WTC11 (cell line): ENCODE results near the gene LCLAT1.

Experiments
- ESRRA ChIP-seq: sonication (generic); formaldehyde crosslinking; IDR thresholded peaks from 2 replicates; pipeline ENCODE4 v1.8.1; 2022; ENCODE audit warnings: mild to moderate bottlenecking, missing genetic modification reagents, borderline replicate concordance
- JUN ChIP-seq: sonication (generic); formaldehyde crosslinking; IDR thresholded peaks from 2 replicates; pipeline ENCODE4 v1.8.0; 2023; ENCODE audit warnings: mild to moderate bottlenecking, missing genetic modification reagents
- TF ChIP-seq, protein P1 (sequence below): fragments of 200-600 bp; IDR thresholded peaks from 2 replicates; pipeline ENCODE4 v1.8.0; 2022; ENCODE audit warnings: antibody characterized with exemption
- TF ChIP-seq, protein P2 (sequence below): sonication (generic); formaldehyde crosslinking; IDR thresholded peaks from 2 replicates; pipeline ENCODE4 v1.8.1; 2022; ENCODE audit warnings: mild to moderate bottlenecking, missing genetic modification reagents, moderate library complexity, borderline replicate concordance
- TF ChIP-seq, protein P3 (sequence below): sonication (generic); formaldehyde crosslinking; IDR thresholded peaks from 2 replicates; pipeline ENCODE4 v1.8.0; 2022; ENCODE audit warnings: mild to moderate bottlenecking, missing genetic modification reagents
- TF ChIP-seq, protein P4 (sequence below): sonication (generic); formaldehyde crosslinking; IDR thresholded peaks from 2 replicates; pipeline ENCODE4 v1.8.1; 2022; ENCODE audit warnings: low read depth, missing genetic modification reagents, borderline replicate concordance
- TF ChIP-seq, protein P5 (sequence below): sonication (generic); formaldehyde crosslinking; IDR thresholded peaks from 2 replicates; pipeline ENCODE4 v1.8.1; 2022; ENCODE audit warnings: missing genetic modification reagents, borderline replicate concordance
- TF ChIP-seq, protein P6 (sequence below): sonication (generic); formaldehyde crosslinking; IDR thresholded peaks from 2 replicates; pipeline ENCODE4 v1.8.0; 2022; ENCODE audit warnings: mild to moderate bottlenecking, missing genetic modification reagents

DNA sequence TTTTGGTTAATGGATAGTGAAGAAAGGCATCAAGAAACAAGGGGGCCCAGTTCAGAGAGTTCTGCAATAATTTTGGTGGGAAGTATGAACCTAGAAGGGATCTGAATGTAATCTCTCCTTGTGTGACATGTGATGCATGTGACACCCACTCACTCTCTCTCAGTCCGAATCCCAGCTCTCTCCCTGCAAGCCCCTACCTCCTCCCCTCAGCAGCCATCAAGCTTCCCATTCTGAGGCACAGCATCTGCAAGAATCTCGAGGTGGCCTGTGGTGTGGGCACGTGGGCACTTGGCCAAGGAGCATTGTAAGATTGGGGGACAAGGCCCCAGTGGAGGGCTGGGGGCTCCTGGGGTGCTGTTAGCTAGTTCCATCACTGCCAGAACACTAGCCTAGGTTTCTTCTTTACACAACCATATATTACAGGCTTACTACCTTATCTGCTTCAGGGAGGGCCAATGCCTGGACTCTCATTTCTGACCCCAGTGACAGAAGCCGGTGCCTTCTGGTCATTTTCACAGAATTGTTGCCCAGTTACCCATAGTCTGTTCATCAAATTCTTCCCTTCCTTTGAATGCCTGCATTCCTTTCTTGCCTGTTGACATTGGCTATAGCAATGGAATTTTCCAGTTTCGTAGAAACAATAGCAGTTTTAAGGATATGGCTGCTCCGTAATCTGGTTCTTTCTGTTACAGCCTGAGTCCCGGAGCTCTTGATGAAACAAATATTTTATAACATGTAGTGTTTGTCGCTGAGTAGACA, 13.3 kb upstream of the LCLAT1 start:
- TF ChIP-seq, protein P1, sequence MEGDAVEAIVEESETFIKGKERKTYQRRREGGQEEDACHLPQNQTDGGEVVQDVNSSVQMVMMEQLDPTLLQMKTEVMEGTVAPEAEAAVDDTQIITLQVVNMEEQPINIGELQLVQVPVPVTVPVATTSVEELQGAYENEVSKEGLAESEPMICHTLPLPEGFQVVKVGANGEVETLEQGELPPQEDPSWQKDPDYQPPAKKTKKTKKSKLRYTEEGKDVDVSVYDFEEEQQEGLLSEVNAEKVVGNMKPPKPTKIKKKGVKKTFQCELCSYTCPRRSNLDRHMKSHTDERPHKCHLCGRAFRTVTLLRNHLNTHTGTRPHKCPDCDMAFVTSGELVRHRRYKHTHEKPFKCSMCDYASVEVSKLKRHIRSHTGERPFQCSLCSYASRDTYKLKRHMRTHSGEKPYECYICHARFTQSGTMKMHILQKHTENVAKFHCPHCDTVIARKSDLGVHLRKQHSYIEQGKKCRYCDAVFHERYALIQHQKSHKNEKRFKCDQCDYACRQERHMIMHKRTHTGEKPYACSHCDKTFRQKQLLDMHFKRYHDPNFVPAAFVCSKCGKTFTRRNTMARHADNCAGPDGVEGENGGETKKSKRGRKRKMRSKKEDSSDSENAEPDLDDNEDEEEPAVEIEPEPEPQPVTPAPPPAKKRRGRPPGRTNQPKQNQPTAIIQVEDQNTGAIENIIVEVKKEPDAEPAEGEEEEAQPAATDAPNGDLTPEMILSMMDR: no peak
- TF ChIP-seq ESRRA (CRISPR knock-in tag): no peak
- TF ChIP-seq, protein P2, sequence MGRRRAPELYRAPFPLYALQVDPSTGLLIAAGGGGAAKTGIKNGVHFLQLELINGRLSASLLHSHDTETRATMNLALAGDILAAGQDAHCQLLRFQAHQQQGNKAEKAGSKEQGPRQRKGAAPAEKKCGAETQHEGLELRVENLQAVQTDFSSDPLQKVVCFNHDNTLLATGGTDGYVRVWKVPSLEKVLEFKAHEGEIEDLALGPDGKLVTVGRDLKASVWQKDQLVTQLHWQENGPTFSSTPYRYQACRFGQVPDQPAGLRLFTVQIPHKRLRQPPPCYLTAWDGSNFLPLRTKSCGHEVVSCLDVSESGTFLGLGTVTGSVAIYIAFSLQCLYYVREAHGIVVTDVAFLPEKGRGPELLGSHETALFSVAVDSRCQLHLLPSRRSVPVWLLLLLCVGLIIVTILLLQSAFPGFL: no peak
- TF ChIP-seq, protein P3, sequence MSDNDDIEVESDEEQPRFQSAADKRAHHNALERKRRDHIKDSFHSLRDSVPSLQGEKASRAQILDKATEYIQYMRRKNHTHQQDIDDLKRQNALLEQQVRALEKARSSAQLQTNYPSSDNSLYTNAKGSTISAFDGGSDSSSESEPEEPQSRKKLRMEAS: no peak
- no peak for TF ChIP-seq JUN (CRISPR knock-in tag)
- TF ChIP-seq, protein P4, sequence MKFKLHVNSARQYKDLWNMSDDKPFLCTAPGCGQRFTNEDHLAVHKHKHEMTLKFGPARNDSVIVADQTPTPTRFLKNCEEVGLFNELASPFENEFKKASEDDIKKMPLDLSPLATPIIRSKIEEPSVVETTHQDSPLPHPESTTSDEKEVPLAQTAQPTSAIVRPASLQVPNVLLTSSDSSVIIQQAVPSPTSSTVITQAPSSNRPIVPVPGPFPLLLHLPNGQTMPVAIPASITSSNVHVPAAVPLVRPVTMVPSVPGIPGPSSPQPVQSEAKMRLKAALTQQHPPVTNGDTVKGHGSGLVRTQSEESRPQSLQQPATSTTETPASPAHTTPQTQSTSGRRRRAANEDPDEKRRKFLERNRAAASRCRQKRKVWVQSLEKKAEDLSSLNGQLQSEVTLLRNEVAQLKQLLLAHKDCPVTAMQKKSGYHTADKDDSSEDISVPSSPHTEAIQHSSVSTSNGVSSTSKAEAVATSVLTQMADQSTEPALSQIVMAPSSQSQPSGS: no peak
- TF ChIP-seq, protein P5, sequence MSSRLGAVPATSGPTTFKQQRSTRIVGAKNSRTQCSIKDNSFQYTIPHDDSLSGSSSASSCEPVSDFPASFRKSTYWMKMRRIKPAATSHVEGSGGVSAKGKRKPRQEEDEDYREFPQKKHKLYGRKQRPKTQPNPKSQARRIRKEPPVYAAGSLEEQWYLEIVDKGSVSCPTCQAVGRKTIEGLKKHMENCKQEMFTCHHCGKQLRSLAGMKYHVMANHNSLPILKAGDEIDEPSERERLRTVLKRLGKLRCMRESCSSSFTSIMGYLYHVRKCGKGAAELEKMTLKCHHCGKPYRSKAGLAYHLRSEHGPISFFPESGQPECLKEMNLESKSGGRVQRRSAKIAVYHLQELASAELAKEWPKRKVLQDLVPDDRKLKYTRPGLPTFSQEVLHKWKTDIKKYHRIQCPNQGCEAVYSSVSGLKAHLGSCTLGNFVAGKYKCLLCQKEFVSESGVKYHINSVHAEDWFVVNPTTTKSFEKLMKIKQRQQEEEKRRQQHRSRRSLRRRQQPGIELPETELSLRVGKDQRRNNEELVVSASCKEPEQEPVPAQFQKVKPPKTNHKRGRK (CRISPR knock-in tag): no peak
- TF ChIP-seq, protein P6, sequence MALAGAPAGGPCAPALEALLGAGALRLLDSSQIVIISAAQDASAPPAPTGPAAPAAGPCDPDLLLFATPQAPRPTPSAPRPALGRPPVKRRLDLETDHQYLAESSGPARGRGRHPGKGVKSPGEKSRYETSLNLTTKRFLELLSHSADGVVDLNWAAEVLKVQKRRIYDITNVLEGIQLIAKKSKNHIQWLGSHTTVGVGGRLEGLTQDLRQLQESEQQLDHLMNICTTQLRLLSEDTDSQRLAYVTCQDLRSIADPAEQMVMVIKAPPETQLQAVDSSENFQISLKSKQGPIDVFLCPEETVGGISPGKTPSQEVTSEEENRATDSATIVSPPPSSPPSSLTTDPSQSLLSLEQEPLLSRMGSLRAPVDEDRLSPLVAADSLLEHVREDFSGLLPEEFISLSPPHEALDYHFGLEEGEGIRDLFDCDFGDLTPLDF: no peak
